WTC11 (cell line): ENCODE measurements around the gene TUBGCP6. TPM values are rescaled to one million over a fixed set of nuclear protein-coding genes. Genes with fewer than 3 reads are reported as not detected.

Source experiments
- ATAC-seq: fragments of 200-7000 bp; cut with Tn5 transposase; 2 replicates; pipeline ENCODE4 v1.10.0; 2021; ENCODE audit warnings: mild to moderate bottlenecking, moderate library complexity
- CTCF ChIA-PET: fragments of 300-600 bp; sonication (Branson Sonifier 250); formaldehyde crosslinking; loops from one replicate; lab custom pipeline; 2021; ENCODE audit warnings: antibody characterized with exemption; lab: Charles Lee
- POLR2A ChIA-PET: fragments of 350-600 bp; sonication (Branson Sonifier 250); formaldehyde crosslinking; loops from one replicate; lab custom pipeline; 2021; ENCODE audit warnings: antibody characterized with exemption; lab: Charles Lee
- DNase-seq: peaks from one replicate; pipeline ENCODE4 v3.0.0; 2021; ENCODE audit warnings: low spot score
- H3K27ac Mint-ChIP-seq: 2 replicates; pipeline ENCODE4 v1.8.0; 2021; ENCODE audit warnings: mixed read lengths
- H3K27me3 Mint-ChIP-seq: 2 replicates; pipeline ENCODE4 v1.8.0; 2021; ENCODE audit warnings: low read depth, mild to moderate bottlenecking, moderate library complexity, mixed read lengths
- H3K36me3 Mint-ChIP-seq: 2 replicates; pipeline ENCODE4 v1.8.0; 2021; ENCODE audit warnings: mixed read lengths
- H3K4me1 Mint-ChIP-seq: 2 replicates; pipeline ENCODE4 v1.8.0; 2022; ENCODE audit warnings: mixed read lengths
- H3K4me3 Mint-ChIP-seq: 2 replicates; pipeline ENCODE4 v1.8.0; 2021; ENCODE audit warnings: mild to moderate bottlenecking, moderate library complexity, mixed read lengths
- H3K9me3 Mint-ChIP-seq: 2 replicates; pipeline ENCODE4 v1.8.0; 2021; ENCODE audit warnings: mixed read lengths
- AR ChIP-seq: fragments of 250-450 bp; sonication (Bioruptor Pico); IDR thresholded peaks from 2 replicates; pipeline ENCODE4 v1.9.0; 2021; ENCODE audit warnings: mild to moderate bottlenecking
- ATF2 ChIP-seq: sonication (generic); formaldehyde crosslinking; IDR thresholded peaks from 2 replicates; pipeline ENCODE4 v1.8.1; 2022; ENCODE audit warnings: low read depth, missing genetic modification reagents, borderline replicate concordance
- CTCF ChIP-seq: fragments of 200-600 bp; IDR thresholded peaks from 2 replicates; pipeline ENCODE4 v1.8.0; 2022; ENCODE audit warnings: antibody characterized with exemption
- EMX1 ChIP-seq: fragments of 250-450 bp; sonication (Bioruptor Pico); IDR thresholded peaks from 2 replicates; pipeline ENCODE4 v1.8.0; 2021; ENCODE audit warnings: mild to moderate bottlenecking
- ESRRA ChIP-seq: sonication (generic); formaldehyde crosslinking; IDR thresholded peaks from 2 replicates; pipeline ENCODE4 v1.8.1; 2022; ENCODE audit warnings: mild to moderate bottlenecking, missing genetic modification reagents, borderline replicate concordance
- ETV6 ChIP-seq: sonication (generic); formaldehyde crosslinking; IDR thresholded peaks from 2 replicates; pipeline ENCODE4 v1.8.1; 2022; ENCODE audit warnings: mild to moderate bottlenecking, missing genetic modification reagents
- FOXK1 ChIP-seq: sonication (generic); formaldehyde crosslinking; IDR thresholded peaks from 2 replicates; pipeline ENCODE4 v1.8.0; 2022; ENCODE audit warnings: mild to moderate bottlenecking, moderate library complexity, missing genetic modification reagents
- GRHL2 ChIP-seq: fragments of 250-450 bp; sonication (Bioruptor Pico); IDR thresholded peaks from 2 replicates; pipeline ENCODE4 v1.8.0; 2022; ENCODE audit warnings: mild to moderate bottlenecking, moderate library complexity; ENCODE audit not compliant: insufficient replicate concordance, severe bottlenecking
- HMGXB4 ChIP-seq: sonication (generic); formaldehyde crosslinking; IDR thresholded peaks from 2 replicates; pipeline ENCODE4 v1.8.1; 2023; ENCODE audit warnings: mild to moderate bottlenecking, moderate library complexity, missing genetic modification reagents
- MAX ChIP-seq: sonication (generic); formaldehyde crosslinking; IDR thresholded peaks from 2 replicates; pipeline ENCODE4 v1.8.0; 2022; ENCODE audit warnings: mild to moderate bottlenecking, missing genetic modification reagents
- MXD4 ChIP-seq: fragments of 250-450 bp; sonication (Bioruptor Pico); IDR thresholded peaks from 2 replicates; pipeline ENCODE4 v1.8.0; 2021; ENCODE audit warnings: mild to moderate bottlenecking, moderate library complexity, borderline replicate concordance
- NFATC4 ChIP-seq: fragments of 250-450 bp; sonication (Bioruptor Pico); IDR thresholded peaks from 2 replicates; pipeline ENCODE4 v1.9.0; 2021; ENCODE audit warnings: mild to moderate bottlenecking
- TEAD4 ChIP-seq: sonication (generic); formaldehyde crosslinking; IDR thresholded peaks from 2 replicates; pipeline ENCODE4 v1.8.0; 2022; ENCODE audit warnings: mild to moderate bottlenecking, missing genetic modification reagents
- TP53 ChIP-seq: sonication (generic); formaldehyde crosslinking; IDR thresholded peaks from 2 replicates; pipeline ENCODE4 v1.8.1; 2023; ENCODE audit warnings: mild to moderate bottlenecking, missing genetic modification reagents
- USF2 ChIP-seq: sonication (generic); formaldehyde crosslinking; IDR thresholded peaks from 2 replicates; pipeline ENCODE4 v1.8.1; 2023; ENCODE audit warnings: mild to moderate bottlenecking, missing genetic modification reagents, moderate library complexity
- ZNF219 ChIP-seq: sonication (generic); formaldehyde crosslinking; IDR thresholded peaks from 2 replicates; pipeline ENCODE4 v1.8.0; 2023; ENCODE audit warnings: missing genetic modification reagents, mild to moderate bottlenecking, borderline replicate concordance
- ZNF263 ChIP-seq: sonication (generic); formaldehyde crosslinking; IDR thresholded peaks from 2 replicates; pipeline ENCODE4 v1.8.1; 2022; ENCODE audit warnings: low read depth, mild to moderate bottlenecking, moderate library complexity, missing genetic modification reagents
- ZNF671 ChIP-seq: fragments of 250-450 bp; sonication (Bioruptor Pico); IDR thresholded peaks from 2 replicates; pipeline ENCODE4 v1.8.0; 2021; ENCODE audit warnings: mild to moderate bottlenecking
- total RNA-seq: library from RNA; stranded (reverse); gene quantifications from 3 replicates; pipeline ENCODE4 v1.2.3, GENCODE V29; 2021

The TUBGCP6 gene
- total RNA-seq, 1 experiment from 2014 or later, result 45.4 TPM

- no peak for TF ChIP-seq AR
- TF ChIP-seq CTCF, result no peak
- 0 out of 2 replicates have a peak, but pooled peaks have one; percentile 45 for TF ChIP-seq ETV6 (CRISPR knock-in tag)
- TF ChIP-seq ZNF671 (CRISPR knock-in tag), result no peak
- no peak for TF ChIP-seq ZNF263 (CRISPR knock-in tag)
- no peak for TF ChIP-seq ZNF219
- no peak for TF ChIP-seq MAX (CRISPR knock-in tag)
- TF ChIP-seq ESRRA (CRISPR knock-in tag), result no peak
- no peak for TF ChIP-seq NFATC4 (CRISPR knock-in tag)
- TF ChIP-seq ATF2 (CRISPR knock-in tag), result no peak
- no peak for TF ChIP-seq MXD4
- peak; percentile 93 for TF ChIP-seq TEAD4
- no peak for TF ChIP-seq TP53 (CRISPR knock-in tag)
- no peak for TF ChIP-seq GRHL2 (CRISPR knock-in tag)
Measured at GRCh38 chr22:50293441-50294318, 48.9 kb upstream of the TUBGCP6 start (continued).

GRCh38 chr22:50292643-50293440, 48.0 kb upstream of the TUBGCP6 start:
- H3K36me3 Mint-ChIP-seq, result no peaks in the 10 kb centered on the region; the same call in 1 of the 2 replicates
- DNase-seq, result no peak
- ChIA-PET POLR2A (interaction anchor here (0.6 to 2.0 kb wide), 6 partner anchors 10 to 48 kb away, joined by 3 to 10 read pairs (median 4); partner anchors contain the start of gene PLXNB2), CTCF (interaction anchor here (0.7 to 3.3 kb wide), 10 partner anchors 10 to 263 kb away, joined by 3 to 41 read pairs (median 10); partner anchors contain the start of genes DENND6B, HDAC10, LMF2 and MAPK12)
- peak overlapping the region; percentile 91 for H3K27ac Mint-ChIP-seq
- peak; percentile 13 for ATAC-seq
- H3K27me3 Mint-ChIP-seq, result no peaks in the 10 kb centered on the region
- H3K4me3 Mint-ChIP-seq, result peak overlapping the region; percentile 42
- no peaks in the 10 kb centered on the region for H3K9me3 Mint-ChIP-seq
- peaks cover 20% of the 10 kb centered on the region for H3K4me1 Mint-ChIP-seq
- peak; percentile 3; the same call in 1 of the 2 replicates for TF ChIP-seq HMGXB4 (CRISPR knock-in tag)
- TF ChIP-seq USF2, result no peak
- TF ChIP-seq FOXK1 (CRISPR knock-in tag), result no peak
- no peak for TF ChIP-seq NFATC4 (CRISPR knock-in tag)
- no peak for TF ChIP-seq EMX1 (CRISPR knock-in tag)
